ENCODE data around the gene LMX1A.

DNA sequence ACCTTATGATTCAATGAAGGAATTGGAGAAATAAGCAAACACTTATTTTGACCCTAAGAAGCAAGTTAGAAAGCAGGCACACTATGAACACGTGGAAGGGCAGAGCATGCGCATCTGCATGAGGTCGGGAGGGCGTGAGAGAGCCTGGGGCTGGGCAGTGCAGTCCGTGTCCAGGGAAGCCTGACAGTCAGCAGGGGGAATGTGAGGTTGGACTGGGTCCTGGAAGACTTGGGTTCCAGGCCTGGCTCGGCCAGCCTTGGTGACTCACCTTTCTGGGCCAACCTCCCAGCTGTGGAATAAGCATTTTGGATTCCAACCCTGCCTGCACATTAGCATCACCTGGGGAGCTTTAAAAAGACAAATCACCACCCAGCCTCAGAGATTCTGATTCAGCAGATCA, 26.6 kb upstream of the LMX1A start:
- TF ChIP-seq SMARCB1 (IDR thresholded peaks at IDR 0.05; ENCODE audit: insufficient read length, low read depth) (no peak), ZNF23 (CRISPR knock-in tag; IDR thresholded peaks at IDR 0.05) (no peak), E2F3 (CRISPR knock-in tag; IDR thresholded peaks at IDR 0.05) (no peak), FOXA1 (IDR thresholded peaks at IDR 0.05; ENCODE audit: borderline replicate concordance) (no peak), KDM4B (IDR thresholded peaks at IDR 0.05; ENCODE audit: borderline replicate concordance in 2 of 2, low read depth in 1 of 2) (no peak)
- TF ChIP-seq, protein P1, sequence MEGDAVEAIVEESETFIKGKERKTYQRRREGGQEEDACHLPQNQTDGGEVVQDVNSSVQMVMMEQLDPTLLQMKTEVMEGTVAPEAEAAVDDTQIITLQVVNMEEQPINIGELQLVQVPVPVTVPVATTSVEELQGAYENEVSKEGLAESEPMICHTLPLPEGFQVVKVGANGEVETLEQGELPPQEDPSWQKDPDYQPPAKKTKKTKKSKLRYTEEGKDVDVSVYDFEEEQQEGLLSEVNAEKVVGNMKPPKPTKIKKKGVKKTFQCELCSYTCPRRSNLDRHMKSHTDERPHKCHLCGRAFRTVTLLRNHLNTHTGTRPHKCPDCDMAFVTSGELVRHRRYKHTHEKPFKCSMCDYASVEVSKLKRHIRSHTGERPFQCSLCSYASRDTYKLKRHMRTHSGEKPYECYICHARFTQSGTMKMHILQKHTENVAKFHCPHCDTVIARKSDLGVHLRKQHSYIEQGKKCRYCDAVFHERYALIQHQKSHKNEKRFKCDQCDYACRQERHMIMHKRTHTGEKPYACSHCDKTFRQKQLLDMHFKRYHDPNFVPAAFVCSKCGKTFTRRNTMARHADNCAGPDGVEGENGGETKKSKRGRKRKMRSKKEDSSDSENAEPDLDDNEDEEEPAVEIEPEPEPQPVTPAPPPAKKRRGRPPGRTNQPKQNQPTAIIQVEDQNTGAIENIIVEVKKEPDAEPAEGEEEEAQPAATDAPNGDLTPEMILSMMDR (IDR thresholded peaks at IDR 0.05 in 2 of 3, conservative IDR thresholded peaks at IDR 0.05 in 1 of 3; ENCODE audit: insufficient read depth in 2 of 3, low read depth in 1 of 3, low read length in 3 of 3), result no peak
